ENCODE results near the gene DCHS2.

DCHS2 gene

GRCh38 chr4:154489558-154490233, 1.9 kb downstream of the DCHS2 start:
- H3K27me3 ChIP-seq, result peaks cover 98% of the 10 kb centered on the region
- no peaks in the 10 kb centered on the region for H3K9me3 ChIP-seq
- H3K4me1 ChIP-seq (ENCODE audit: control insufficient read depth in 1 of 2, insufficient read depth in 1 of 2, low read depth in 1 of 2, low read length in 1 of 2), result peaks cover 0 to 5% of the 10 kb centered on the region in 2 experiments
- TF ChIP-seq CTCF (IDR thresholded peaks at IDR 0.05), result no peak
- no peak overlapping the region for H3K27ac ChIP-seq
- H3K4me3 ChIP-seq (ENCODE audit: low read depth in 1 of 2, low read length in 1 of 2), result no peak overlapping the region
- H3K36me3 ChIP-seq, result no peaks in the 10 kb centered on the region

DNA sequence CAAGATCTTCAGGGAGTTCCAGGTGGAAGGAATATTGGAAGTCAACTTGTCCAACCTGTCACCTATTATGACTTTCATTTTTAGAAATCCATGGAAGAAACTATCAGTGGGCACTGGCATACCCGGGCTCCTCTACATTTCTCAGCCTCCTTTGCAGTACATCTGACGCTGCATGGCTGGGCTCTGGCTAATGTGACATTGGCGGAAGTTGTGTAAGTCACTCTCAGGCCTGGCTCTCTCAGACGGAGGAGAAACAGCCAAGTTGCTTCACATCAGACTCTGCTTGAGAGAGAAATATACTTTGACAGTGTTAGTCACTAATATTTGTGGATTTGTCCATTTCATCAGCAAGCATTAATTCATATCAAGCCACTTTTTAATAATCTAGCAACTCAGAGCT, 4.5 kb downstream of the DCHS2 start:
- H3K9me3 ChIP-seq, result no peaks in the 10 kb centered on the region

GRCh38 chr4:154485127-154485773, 6.3 kb downstream of the DCHS2 start:
- Histone ChIP-seq H3K4me1 (ENCODE audit: control insufficient read depth in 1 of 2, insufficient read depth in 1 of 2, low read depth in 1 of 2, low read length in 1 of 2) (no peaks in the 10 kb centered on the region), H3K27ac (no peak overlapping the region), H3K4me3 (ENCODE audit: low read depth in 1 of 2, low read length in 1 of 2) (no peak overlapping the region), H3K27me3 (peaks cover 67% of the 10 kb centered on the region), H3K36me3 (no peaks in the 10 kb centered on the region), H3K9me3 (no peaks in the 10 kb centered on the region)
- no peak for TF ChIP-seq CTCF (IDR thresholded peaks at IDR 0.05)

More for the DNA sequence above, 4.5 kb downstream of the DCHS2 start:
- peaks cover 86% of the 10 kb centered on the region for H3K27me3 ChIP-seq
- H3K36me3 ChIP-seq, result no peaks in the 10 kb centered on the region
- no peak overlapping the region for H3K4me3 ChIP-seq (ENCODE audit: low read depth in 1 of 2, low read length in 1 of 2)
- H3K4me1 ChIP-seq (ENCODE audit: control insufficient read depth in 1 of 2, insufficient read depth in 1 of 2, low read depth in 1 of 2, low read length in 1 of 2), result peaks cover 0 to 5% of the 10 kb centered on the region in 2 experiments
- H3K27ac ChIP-seq, result no peak overlapping the region
- TF ChIP-seq CTCF (IDR thresholded peaks at IDR 0.05), result no peak

- no peak overlapping the region for H3K4me3 ChIP-seq (ENCODE audit: low read depth in 1 of 2, low read length in 1 of 2)
- no peaks in the 10 kb centered on the region for H3K36me3 ChIP-seq
- no peak overlapping the region for H3K27ac ChIP-seq
- no peak for TF ChIP-seq CTCF (IDR thresholded peaks at IDR 0.05)
- H3K4me1 ChIP-seq (ENCODE audit: control insufficient read depth in 1 of 2, insufficient read depth in 1 of 2, low read depth in 1 of 2, low read length in 1 of 2), result no peaks in the 10 kb centered on the region
- H3K27me3 ChIP-seq, result peaks cover 4% of the 10 kb centered on the region
- no peaks in the 10 kb centered on the region for H3K9me3 ChIP-seq
These were observed 13.1 kb downstream of the DCHS2 start for GRCh38 chr4:154478547-154478946.

- H3K27ac ChIP-seq, result no peak overlapping the region
- H3K36me3 ChIP-seq, result no peaks in the 10 kb centered on the region
- TF ChIP-seq CTCF (IDR thresholded peaks at IDR 0.05), result no peak
These were observed 13.5 kb downstream of the DCHS2 start for GRCh38 chr4:154478128-154478527.

More at GRCh38 chr4:154478128-154478527, 13.5 kb downstream of the DCHS2 start:
- peaks cover 3% of the 10 kb centered on the region for H3K27me3 ChIP-seq
- no peaks in the 10 kb centered on the region for H3K4me1 ChIP-seq (ENCODE audit: control insufficient read depth in 1 of 2, insufficient read depth in 1 of 2, low read depth in 1 of 2, low read length in 1 of 2)
- H3K4me3 ChIP-seq (ENCODE audit: low read depth in 1 of 2, low read length in 1 of 2), result no peak overlapping the region
- no peaks in the 10 kb centered on the region for H3K9me3 ChIP-seq
